DMS 273 (cell line): Measurements from ENCODE around the gene CLEC7A.

Experiments
- DNase-seq: peaks from one replicate; lab custom pipeline; 2025; ENCODE audit not compliant: unreplicated experiment; lab: John Stamatoyannopoulos, UW

The CLEC7A gene

GRCh38 chr12:10130042-10130441 lies at the start of gene CLEC7A:
Gene CLEC7A, minus strand, starts transcription at chr12:10130199. Its CDS starts 117 bp downstream, at chr12:10130082.
- no peak for DNase-seq

- DNase-seq = no peak
These were observed 49.8 kb upstream of the CLEC7A start for GRCh38 chr12:10179776-10180181.

- no peak for DNase-seq
These were observed 48.8 kb upstream of the CLEC7A start, which contains the start of gene TMEM52B for GRCh38 chr12:10178821-10179220. Gene TMEM52B, plus strand, starts transcription at chr12:10179032. Its CDS starts 543 bp downstream, at chr12:10179575.

- DNase-seq = no peak
These were observed 46.0 kb upstream of the CLEC7A start for GRCh38 chr12:10175846-10176636.

- no peak for DNase-seq
These were observed 45.1 kb upstream of the CLEC7A start for GRCh38 chr12:10174986-10175614.

GRCh38 chr12:10171973-10172728 lies 42.2 kb upstream of the CLEC7A start, which contains the start of gene OLR1:
Gene OLR1, minus strand, starts transcription at chr12:10172132. Its CDS starts 55 bp downstream, at chr12:10172077.
- DNase-seq = no peak

- no peak for DNase-seq
These were observed 40.2 kb upstream of the CLEC7A start for GRCh38 chr12:10170216-10170615.

GRCh38 chr12:10169104-10169503 lies 39.1 kb upstream of the CLEC7A start:
- no peak for DNase-seq

- no peak for DNase-seq
These were observed 37.6 kb upstream of the CLEC7A start for GRCh38 chr12:10167599-10167998.

- no peak for DNase-seq
These were observed 35.4 kb upstream of the CLEC7A start for GRCh38 chr12:10165421-10165820.

GRCh38 chr12:10163084-10163483 lies 33.1 kb upstream of the CLEC7A start:
- no peak for DNase-seq

- DNase-seq = no peak
These were observed 30.8 kb upstream of the CLEC7A start for GRCh38 chr12:10160617-10161385.

- DNase-seq = no peak
These were observed 29.3 kb upstream of the CLEC7A start for GRCh38 chr12:10159280-10159679.

GRCh38 chr12:10158406-10158805 lies 28.4 kb upstream of the CLEC7A start:
- DNase-seq = no peak

GRCh38 chr12:10155966-10156365 lies 26.0 kb upstream of the CLEC7A start:
- no peak for DNase-seq

- DNase-seq = no peak
These were observed 24.1 kb upstream of the CLEC7A start for GRCh38 chr12:10154145-10154496.

- DNase-seq = peak; percentile 60
These were observed 23.5 kb upstream of the CLEC7A start for GRCh38 chr12:10153271-10154144.

- DNase-seq = no peak
These were observed 21.6 kb upstream of the CLEC7A start for GRCh38 chr12:10151621-10152020.

GRCh38 chr12:10147714-10148403 lies 17.9 kb upstream of the CLEC7A start:
- DNase-seq = no peak
